Gastroesophageal sphincter (tissue), 3 donors: ENCODE results near the gene PSEN2.

Experiments used
- CTCF ChIP-seq, 4 experiments: fragments of 200-600 bp in 2 of 4; fragments of 450-650 bp in 2 of 4; sonication (generic) in 1 of 4; IDR thresholded peaks; one replicate each; pipeline ENCODE4 v1.5.1; 2017 to 2019; ENCODE audit warnings: antibody characterized with exemption in 4 of 4, mild to moderate bottlenecking in 2 of 4, moderate library complexity in 2 of 4
- EP300 ChIP-seq: sonication (generic); formaldehyde crosslinking; IDR thresholded peaks from one replicate; pipeline ENCODE4 v1.6.1; 2017; ENCODE audit warnings: antibody characterized with exemption, mild to moderate bottlenecking
- POLR2A ChIP-seq, 2 donors: fragments of 450-650 bp; IDR thresholded peaks; one replicate each; pipeline ENCODE4 v1.6.1; 2017; ENCODE audit warnings: antibody characterized with exemption in 2 of 2, mild to moderate bottlenecking in 2 of 2, moderate library complexity in 1 of 2
- POLR2AphosphoS5 ChIP-seq: sonication (generic); formaldehyde crosslinking; IDR thresholded peaks from one replicate; pipeline ENCODE4 v1.6.1; 2017; ENCODE audit warnings: antibody characterized with exemption

- TF ChIP-seq POLR2AphosphoS5 (no peak), CTCF (IDR thresholded peaks at IDR 0.05) (no peak), POLR2A (IDR thresholded peaks at IDR 0.05) (no peak), EP300 (no peak)
Observed at GRCh38 chr1:226894826-226895225, 24.4 kb downstream of the PSEN2 start.
